Measurements from ENCODE around the gene KLKB1. TPM values are rescaled to one million over a fixed set of nuclear protein-coding genes. Genes with fewer than 3 reads are reported as not detected.

KLKB1 gene
- total and polyA plus RNA-seq, 7 experiments from 2014 or later = 0.25 to 1.9 (median 1.3) TPM

DNA sequence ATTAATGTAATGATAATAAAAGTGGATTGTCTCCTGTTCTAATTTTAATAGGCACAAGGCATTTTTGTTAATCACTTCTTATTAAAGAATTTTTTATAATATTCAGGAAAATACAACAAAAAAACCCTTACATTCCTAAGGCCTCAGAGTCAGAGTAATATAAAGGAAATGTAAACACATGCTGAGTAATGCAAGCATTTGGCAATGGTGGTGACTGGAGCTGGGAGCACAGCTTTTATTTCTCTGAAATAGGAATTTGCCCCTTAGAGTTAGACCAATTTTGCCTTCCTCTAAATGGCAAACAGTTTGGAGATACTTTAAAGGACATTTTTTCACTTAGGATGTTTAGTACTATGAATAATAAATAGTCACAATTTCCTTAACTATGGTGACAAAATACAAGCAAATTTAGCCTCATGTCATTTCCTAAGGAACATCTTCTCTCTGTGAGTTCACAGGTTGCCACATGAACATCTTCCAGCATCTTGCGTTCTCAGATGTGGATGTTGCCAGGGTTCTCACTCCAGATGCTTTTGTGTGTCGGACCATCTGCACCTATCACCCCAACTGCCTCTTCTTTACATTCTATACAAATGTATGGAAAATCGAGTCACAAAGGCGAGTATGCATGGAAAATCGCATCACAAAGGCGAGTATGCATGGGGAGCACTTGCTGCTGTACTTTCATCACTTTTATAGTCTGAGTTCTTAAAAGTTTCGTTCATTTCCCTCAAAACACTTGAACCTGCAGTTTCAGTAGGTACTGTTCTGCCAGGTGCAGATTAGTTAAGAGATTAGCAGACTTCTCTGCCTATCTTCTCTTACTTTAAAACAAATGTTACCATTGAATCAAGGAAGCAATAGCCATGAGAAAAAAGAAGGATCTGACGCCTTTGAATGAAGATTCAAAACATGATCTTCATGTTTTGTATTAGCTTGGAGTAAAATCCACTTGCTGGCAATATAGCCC is 22.8 kb downstream of the KLKB1 start:
- Mint-ChIP-seq H3K27me3 (no peaks in the 10 kb centered on the region), H3K36me3 (peaks cover 0 to 38% (median 26%) of the 10 kb centered on the region in 5 donors)
- ATAC-seq = no peak

DNA sequence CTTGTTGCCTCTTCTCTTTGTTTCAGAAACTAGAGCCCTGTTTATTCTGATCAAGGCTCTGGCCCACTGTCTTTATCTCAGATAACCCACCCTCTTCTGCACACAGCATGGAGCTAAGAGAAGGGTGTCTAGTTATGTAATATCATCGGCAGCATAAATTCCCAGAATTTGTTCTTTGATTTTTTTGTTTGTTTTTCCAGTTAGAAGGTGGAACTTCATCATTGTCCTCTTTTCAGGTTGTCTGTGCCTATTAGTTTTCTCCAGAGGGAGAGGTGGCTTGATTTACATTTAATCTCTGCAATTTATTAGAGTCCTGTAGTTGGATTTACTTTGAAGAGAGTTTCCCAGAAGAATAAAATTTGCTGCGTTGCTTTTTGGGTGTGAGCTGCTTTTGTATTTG is 23.5 kb downstream of the KLKB1 start:
- Histone ChIP-seq H3K4me1 (ENCODE audit: control insufficient read depth in 2 of 2, insufficient read depth in 2 of 2, low read length in 2 of 2) (no peaks in the 10 kb centered on the region), H3K27ac (ENCODE audit: low read depth, low read length) (no peak overlapping the region), H3K27me3 (ENCODE audit: control insufficient read depth in 2 of 2, insufficient read depth in 2 of 2, low read length in 2 of 2) (no peaks in the 10 kb centered on the region), H3K9me3 (ENCODE audit: control insufficient read depth in 2 of 3, low read length in 3 of 3) (no peaks in the 10 kb centered on the region), H3K4me3 (ENCODE audit: low read length) (no peak overlapping the region), H3K36me3 (ENCODE audit: control insufficient read depth in 2 of 3, insufficient read depth in 3 of 3, low read length in 3 of 3) (peaks cover 0 to 8% (median 0%) of the 10 kb centered on the region in 3 experiments)
- no peak for DNase-seq
- Mint-ChIP-seq H3K4me1 (no peaks in the 10 kb centered on the region), H3K4me3 (no peak overlapping the region), H3K36me3 (peaks cover 0 to 38% (median 25%) of the 10 kb centered on the region in 5 donors), H3K27ac (no peak overlapping the region), H3K27me3 (no peaks in the 10 kb centered on the region), H3K9me3 (peaks cover 0 to 9% (median 3%) of the 10 kb centered on the region in 11 donors)
- CTCF ChIA-PET = no interaction called here
- POLR2A ChIA-PET = no interaction called here
- no peak for ATAC-seq
- intact Hi-C loops (cut with micrococcal nuclease) = no loop called here

More for the DNA sequence above, 22.8 kb downstream of the KLKB1 start:
- no peak overlapping the region for H3K4me3 ChIP-seq (ENCODE audit: low read length)
- H3K36me3 ChIP-seq (ENCODE audit: control insufficient read depth in 2 of 3, insufficient read depth in 3 of 3, low read length in 3 of 3) = peaks cover 0 to 8% (median 0%) of the 10 kb centered on the region in 3 experiments
- no peaks in the 10 kb centered on the region for H3K9me3 ChIP-seq (ENCODE audit: control insufficient read depth in 2 of 3, low read length in 3 of 3)
- no peak overlapping the region for H3K27ac ChIP-seq (ENCODE audit: low read depth, low read length)
- intact Hi-C loops (cut with micrococcal nuclease) = no loop called here
- no peak for DNase-seq
- no peak overlapping the region for H3K4me3 Mint-ChIP-seq
- H3K4me1 ChIP-seq (ENCODE audit: control insufficient read depth in 2 of 2, insufficient read depth in 2 of 2, low read length in 2 of 2) = no peaks in the 10 kb centered on the region
- POLR2A ChIA-PET = no interaction called here
- CTCF ChIA-PET = no interaction called here
- H3K27me3 ChIP-seq (ENCODE audit: control insufficient read depth in 2 of 2, insufficient read depth in 2 of 2, low read length in 2 of 2) = no peaks in the 10 kb centered on the region
- peaks cover 0 to 9% (median 5%) of the 10 kb centered on the region in 11 donors for H3K9me3 Mint-ChIP-seq
- H3K27ac Mint-ChIP-seq = no peak overlapping the region
- no peaks in the 10 kb centered on the region for H3K4me1 Mint-ChIP-seq

DNA sequence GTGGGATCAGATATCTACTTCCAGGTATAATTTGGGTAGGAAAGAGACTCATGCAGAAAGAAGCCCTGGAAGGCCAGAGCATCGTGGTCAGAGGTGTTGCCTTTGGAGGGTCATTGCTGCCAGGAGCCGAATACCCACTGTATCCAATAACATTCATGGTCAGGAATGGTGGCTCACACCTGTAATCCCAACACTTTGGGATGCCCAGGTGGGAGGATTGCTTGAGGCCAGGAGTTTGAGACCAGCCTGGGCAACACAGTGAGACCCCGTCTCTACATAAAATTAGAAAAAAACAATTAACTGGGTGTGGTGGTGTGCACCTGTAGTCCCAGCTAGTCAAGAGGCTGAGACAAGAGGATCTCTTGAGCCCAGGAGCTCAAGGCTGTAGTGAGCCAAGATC is 27.8 kb downstream of the KLKB1 start:
- ChIA-PET CTCF (no interaction called here), POLR2A (no interaction called here)
- H3K27me3 Mint-ChIP-seq = no peaks in the 10 kb centered on the region
- Histone ChIP-seq H3K4me3 (ENCODE audit: low read length) (no peak overlapping the region), H3K27me3 (ENCODE audit: control insufficient read depth in 2 of 2, insufficient read depth in 2 of 2, low read length in 2 of 2) (no peaks in the 10 kb centered on the region), H3K4me1 (ENCODE audit: control insufficient read depth in 2 of 2, insufficient read depth in 2 of 2, low read length in 2 of 2) (no peaks in the 10 kb centered on the region), H3K9me3 (ENCODE audit: control insufficient read depth in 2 of 3, low read length in 3 of 3) (no peaks in the 10 kb centered on the region), H3K36me3 (ENCODE audit: control insufficient read depth in 2 of 3, insufficient read depth in 3 of 3, low read length in 3 of 3) (peaks cover 0 to 8% (median 0%) of the 10 kb centered on the region in 3 experiments), H3K27ac (ENCODE audit: low read depth, low read length) (no peak overlapping the region)
- ATAC-seq = no peak
- DNase-seq = no peak
- intact Hi-C loops (cut with micrococcal nuclease) = no loop called here
- H3K36me3 Mint-ChIP-seq = peaks cover 0 to 53% (median 30%) of the 10 kb centered on the region in 5 donors
- H3K4me3 Mint-ChIP-seq = no peak overlapping the region
- H3K27ac Mint-ChIP-seq = no peak overlapping the region
- H3K9me3 Mint-ChIP-seq = no peaks in the 10 kb centered on the region
- H3K4me1 Mint-ChIP-seq = no peaks in the 10 kb centered on the region

DNA sequence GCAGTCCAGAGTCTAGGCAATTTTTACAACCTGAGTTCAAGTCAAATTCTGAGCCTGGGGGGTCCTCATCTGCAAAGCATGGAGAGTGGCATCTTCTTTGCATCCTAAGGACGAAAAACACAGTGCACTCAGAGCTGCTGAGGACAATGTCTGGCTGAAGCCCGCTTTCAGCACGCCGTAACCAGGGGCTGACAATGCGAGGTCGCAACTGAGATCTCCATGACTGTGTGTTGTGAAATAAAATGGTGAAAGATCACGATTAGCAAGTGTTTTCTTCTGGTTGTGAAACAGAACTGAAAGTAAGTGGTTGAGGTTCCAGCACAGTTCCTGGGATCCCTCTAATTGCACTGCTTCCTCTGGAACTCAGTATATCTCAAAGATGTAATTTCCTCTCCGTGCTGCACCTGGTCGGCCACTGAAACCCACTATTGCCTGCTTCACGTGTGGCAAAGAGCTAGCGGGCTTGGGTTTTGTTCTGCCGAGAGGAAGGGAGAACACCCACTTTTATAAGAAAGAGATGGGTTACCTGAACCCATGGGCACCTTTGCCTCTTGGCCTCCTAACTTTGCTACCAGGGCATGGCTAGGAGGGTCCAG is 31.0 kb downstream of the KLKB1 start:
- Histone ChIP-seq H3K9me3 (ENCODE audit: control insufficient read depth in 2 of 3, low read length in 3 of 3) (no peaks in the 10 kb centered on the region), H3K36me3 (ENCODE audit: control insufficient read depth in 2 of 3, insufficient read depth in 3 of 3, low read length in 3 of 3) (no peaks in the 10 kb centered on the region), H3K27ac (ENCODE audit: low read depth, low read length) (no peak overlapping the region), H3K27me3 (ENCODE audit: control insufficient read depth in 2 of 2, insufficient read depth in 2 of 2, low read length in 2 of 2) (no peaks in the 10 kb centered on the region), H3K4me3 (ENCODE audit: low read length) (no peak overlapping the region), H3K4me1 (ENCODE audit: control insufficient read depth in 2 of 2, insufficient read depth in 2 of 2, low read length in 2 of 2) (no peaks in the 10 kb centered on the region)
- ATAC-seq = no peak
- Mint-ChIP-seq H3K4me1 (no peaks in the 10 kb centered on the region), H3K4me3 (no peak overlapping the region), H3K27me3 (peaks cover 0 to 5% (median 3%) of the 10 kb centered on the region in 5 donors), H3K9me3 (peaks cover 0 to 2% (median 0%) of the 10 kb centered on the region in 11 donors), H3K36me3 (peaks cover 0 to 33% (median 12%) of the 10 kb centered on the region in 5 donors), H3K27ac (no peak overlapping the region)
- intact Hi-C loops (cut with micrococcal nuclease) = no loop called here
- ChIA-PET POLR2A (no interaction called here), CTCF (no interaction called here)
- DNase-seq = no peak

DNA sequence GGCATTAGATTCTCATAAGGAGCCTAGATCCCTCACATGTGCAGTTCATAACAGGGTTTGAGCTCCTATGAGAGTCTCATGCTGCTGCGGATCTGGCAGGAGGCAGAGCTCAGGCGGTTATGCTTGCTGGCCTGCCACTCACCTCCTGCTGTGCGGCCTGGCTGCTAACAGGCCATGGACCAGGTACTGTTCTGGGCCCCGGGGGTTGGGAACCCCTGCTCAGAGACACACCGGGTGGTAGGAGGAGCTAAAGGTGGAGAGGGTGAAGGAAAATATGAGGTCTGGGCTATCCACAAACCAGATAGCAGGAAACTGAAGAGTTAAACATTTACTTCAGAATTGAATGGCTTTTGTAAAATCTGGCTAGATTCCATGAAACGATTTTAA is 32.8 kb downstream of the KLKB1 start:
- Histone ChIP-seq H3K4me1 (ENCODE audit: control insufficient read depth in 2 of 2, insufficient read depth in 2 of 2, low read length in 2 of 2) (no peaks in the 10 kb centered on the region), H3K4me3 (ENCODE audit: low read length) (no peak overlapping the region), H3K27me3 (ENCODE audit: control insufficient read depth in 2 of 2, insufficient read depth in 2 of 2, low read length in 2 of 2) (no peaks in the 10 kb centered on the region), H3K36me3 (ENCODE audit: control insufficient read depth in 2 of 3, insufficient read depth in 3 of 3, low read length in 3 of 3) (no peaks in the 10 kb centered on the region), H3K9me3 (ENCODE audit: control insufficient read depth in 2 of 3, low read length in 3 of 3) (no peaks in the 10 kb centered on the region), H3K27ac (ENCODE audit: low read depth, low read length) (no peak overlapping the region)
- peaks cover 4 to 16% (median 12%) of the 10 kb centered on the region in 5 donors for H3K27me3 Mint-ChIP-seq
- peaks cover 0 to 2% (median 0%) of the 10 kb centered on the region in 11 donors for H3K9me3 Mint-ChIP-seq
- H3K4me3 Mint-ChIP-seq = no peak overlapping the region
- H3K36me3 Mint-ChIP-seq = peaks cover 0 to 24% (median 5%) of the 10 kb centered on the region in 5 donors
- intact Hi-C loops (cut with micrococcal nuclease) = no loop called here
- no peak for DNase-seq
- H3K4me1 Mint-ChIP-seq = no peaks in the 10 kb centered on the region
- ChIA-PET POLR2A (no interaction called here), CTCF (no interaction called here)
- no peak overlapping the region for H3K27ac Mint-ChIP-seq
- no peak for ATAC-seq

DNA sequence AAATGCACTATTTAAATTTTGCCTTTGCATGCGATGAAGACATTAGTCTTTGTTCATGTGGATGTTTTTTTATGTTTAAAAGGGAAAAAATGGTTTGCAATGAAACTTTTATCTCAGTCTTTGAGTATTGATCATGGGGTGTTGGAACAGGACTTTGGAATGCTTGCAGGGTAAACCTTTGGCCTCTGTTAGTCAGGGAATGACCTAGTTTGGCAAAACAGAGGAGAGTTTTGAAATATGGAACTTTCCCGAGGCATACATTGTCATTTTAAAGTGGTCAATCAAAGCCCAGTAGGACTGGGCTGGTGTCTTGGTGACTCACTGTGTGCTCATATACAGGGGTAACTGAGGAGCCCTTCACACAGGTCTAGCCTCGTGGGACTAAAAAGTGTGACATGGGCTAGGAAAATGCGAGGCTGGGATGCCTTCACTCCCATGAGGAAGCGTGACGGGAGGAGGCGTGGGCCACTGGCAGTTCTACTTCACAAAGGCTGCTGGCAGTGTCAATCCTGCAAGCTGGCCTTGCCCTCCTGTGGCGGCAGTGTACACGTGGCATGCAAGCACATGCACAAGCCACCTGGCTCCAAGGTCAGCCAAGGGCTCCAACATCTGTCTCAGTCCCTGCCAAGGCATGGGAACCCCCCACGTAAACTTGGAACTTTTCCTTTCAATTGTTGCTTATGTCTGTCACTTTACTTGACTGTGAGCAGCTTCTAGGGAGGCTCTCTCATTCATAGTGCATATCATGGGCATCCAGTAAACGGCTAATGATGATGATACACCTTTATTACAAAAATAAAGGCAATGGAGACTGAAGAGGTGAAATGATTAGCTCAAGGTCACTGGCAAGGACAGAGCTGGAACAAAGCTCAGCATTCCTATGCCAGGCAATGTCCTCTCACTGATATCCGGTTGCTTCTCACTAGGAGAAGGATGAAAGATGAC is 33.5 kb downstream of the KLKB1 start:
- H3K27me3 Mint-ChIP-seq = peaks cover 4 to 22% (median 17%) of the 10 kb centered on the region in 5 donors
- peaks cover 0 to 24% (median 5%) of the 10 kb centered on the region in 5 donors for H3K36me3 Mint-ChIP-seq
- ChIA-PET CTCF (interaction anchor here (0.5 kb wide), 1 partner anchor 49 kb away, joined by 3 read pairs; no protein-coding TSS in a partner anchor), POLR2A (no interaction called here)
- Histone ChIP-seq H3K27ac (ENCODE audit: low read depth, low read length) (no peak overlapping the region), H3K4me1 (ENCODE audit: control insufficient read depth in 2 of 2, insufficient read depth in 2 of 2, low read length in 2 of 2) (no peaks in the 10 kb centered on the region), H3K9me3 (ENCODE audit: control insufficient read depth in 2 of 3, low read length in 3 of 3) (no peaks in the 10 kb centered on the region), H3K4me3 (ENCODE audit: low read length) (no peak overlapping the region), H3K27me3 (ENCODE audit: control insufficient read depth in 2 of 2, insufficient read depth in 2 of 2, low read length in 2 of 2) (no peaks in the 10 kb centered on the region), H3K36me3 (ENCODE audit: control insufficient read depth in 2 of 3, insufficient read depth in 3 of 3, low read length in 3 of 3) (no peaks in the 10 kb centered on the region)
- no peaks in the 10 kb centered on the region for H3K4me1 Mint-ChIP-seq
- H3K9me3 Mint-ChIP-seq = peaks cover 0 to 2% (median 0%) of the 10 kb centered on the region in 11 donors
- H3K27ac Mint-ChIP-seq = no peak overlapping the region
- ATAC-seq (no peak), DNase-seq (no peak)
- intact Hi-C loops (cut with micrococcal nuclease) = no loop called here
- no peak overlapping the region for H3K4me3 Mint-ChIP-seq
